ENCODE data around the gene CEP131. TPM values are rescaled to one million over a fixed set of nuclear protein-coding genes. Genes with fewer than 3 reads are reported as not detected.

Gene CEP131
- total RNA-seq, 8 experiments from 2014 or later: 5.0 to 34.3 (median 14.8) TPM

DNA sequence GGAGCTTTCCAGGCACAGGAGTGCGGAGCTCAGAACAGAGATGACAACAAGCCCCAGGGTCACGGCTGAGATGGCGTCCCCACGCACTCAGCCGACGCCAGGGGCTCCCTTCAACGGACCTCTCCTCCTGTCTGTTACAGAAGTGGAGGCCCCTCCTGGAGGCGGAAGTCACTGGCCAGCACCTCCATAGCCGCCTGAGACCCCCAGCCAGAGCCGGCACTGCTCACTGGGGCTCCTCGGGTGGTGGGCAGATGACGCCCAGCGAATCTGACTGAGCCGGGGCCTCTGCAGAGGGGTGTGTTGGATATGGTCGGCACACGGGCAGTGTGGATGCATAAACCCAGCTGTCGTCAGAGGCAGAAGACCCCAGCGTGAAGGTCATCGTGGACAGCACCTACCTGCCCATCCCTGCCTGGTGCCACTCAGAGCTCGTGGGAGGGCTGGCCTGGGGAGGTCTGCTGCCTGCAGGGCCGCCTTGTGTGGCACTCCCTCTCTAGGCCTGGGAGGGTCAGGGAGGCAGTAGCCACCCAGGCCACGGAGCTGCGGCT, 36.4 kb upstream of the CEP131 start:
- no peak overlapping the region for H3K27ac ChIP-seq
- H3K4me1 ChIP-seq (replicated peaks in 1 of 2): peaks cover 10 to 22% of the 10 kb centered on the region in 2 donors
- ATAC-seq (replicated peaks in 6 of 8): no peak
- in situ Hi-C loops (cut with MboI; ENCODE audit: low pct_unique_long_range_greater_than_20kb in 2 of 9, low sequenced_read_pairs in 9 of 9, unreplicated experiment in 9 of 9): loop anchor here in 4 of 9 experiments (10.0 to 25.0 kb wide), 3 partner anchors 226 to 253 kb away; partner anchors contain the start of gene ACTG1 (in 1 of the 4)
- WGBS, 10 experiments: 96 to 100% (median 100%) methylated on average over 3 to 9 of the region's 23 CpGs; no CpG with 5 or more reads in 7 of the 10 experiments
- H3K4me3 ChIP-seq: no peak overlapping the region

DNA sequence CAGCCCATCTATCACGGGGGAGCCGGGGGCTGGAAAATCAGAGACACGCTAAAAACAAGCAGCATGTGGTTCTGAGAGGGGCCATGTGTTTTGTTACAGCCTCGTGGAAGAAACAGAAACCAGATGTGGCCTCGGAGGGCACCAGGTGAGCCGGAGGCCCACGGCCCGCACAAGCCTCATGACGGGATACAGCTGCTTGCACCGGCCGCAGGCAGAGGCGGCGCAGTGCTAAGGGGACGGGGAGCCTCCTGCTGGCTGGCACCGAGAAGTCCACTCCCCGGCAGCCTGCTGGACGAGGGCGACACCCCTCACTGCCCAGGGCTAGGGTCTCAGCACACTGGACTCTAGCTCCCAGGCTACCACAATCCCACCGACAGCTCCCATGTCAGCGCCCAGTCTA, 35.5 kb upstream of the CEP131 start:
- WGBS, 10 experiments: 62 to 77% (median 66%) methylated on average over 6 to 15 of the region's 20 CpGs; no CpG with 5 or more reads in 7 of the 10 experiments
- H3K4me3 ChIP-seq: no peak overlapping the region
- peak in 3 of 8 experiments; percentile 36 to 47 (median 43) for ATAC-seq (replicated peaks in 6 of 8)
- H3K4me1 ChIP-seq (replicated peaks in 1 of 2): peaks cover 13 to 26% of the 10 kb centered on the region in 2 donors
- in situ Hi-C loops (cut with MboI; ENCODE audit: low pct_unique_long_range_greater_than_20kb in 2 of 9, low sequenced_read_pairs in 9 of 9, unreplicated experiment in 9 of 9): loop anchor here in 4 of 9 experiments (10.0 to 25.0 kb wide), 3 partner anchors 227 to 254 kb away; partner anchors contain the start of gene ACTG1 (in 1 of the 4)
- H3K27ac ChIP-seq: peak overlapping the region in 1 of 2 donors; percentile 5

DNA sequence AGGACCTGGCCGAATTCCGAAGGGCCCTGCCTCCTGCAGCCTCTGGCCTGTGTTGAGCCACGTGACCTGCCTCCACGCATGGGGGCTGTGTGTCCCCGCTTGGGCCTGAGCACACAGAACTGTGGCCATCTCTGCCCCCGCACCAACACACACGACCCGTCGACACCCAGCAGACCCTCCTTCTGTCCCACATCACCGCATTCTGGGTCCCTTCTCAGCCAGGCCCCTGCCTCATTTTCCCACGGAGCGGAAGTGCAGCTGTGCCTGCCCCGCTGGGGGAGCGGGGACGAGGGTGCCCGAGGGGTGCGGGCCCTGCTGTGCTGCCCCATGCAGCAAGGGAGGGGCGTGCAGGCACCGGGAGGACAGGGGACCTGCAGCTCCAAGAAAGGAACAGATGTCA, 34.8 kb upstream of the CEP131 start:
- ATAC-seq (replicated peaks in 6 of 8): no peak
- in situ Hi-C loops (cut with MboI; ENCODE audit: low pct_unique_long_range_greater_than_20kb in 2 of 9, low sequenced_read_pairs in 9 of 9, unreplicated experiment in 9 of 9): loop anchor here in 4 of 9 experiments (10.0 to 25.0 kb wide), 3 partner anchors 227 to 255 kb away; partner anchors contain the start of gene ACTG1 (in 1 of the 4)
- Histone ChIP-seq H3K4me3 (no peak overlapping the region), H3K4me1 (replicated peaks in 1 of 2) (peaks cover 20 to 34% of the 10 kb centered on the region in 2 donors), H3K27ac (peak overlapping the region in 1 of 2 donors; percentile 5)
- 80 to 100% (median 93%) methylated on average over 1 to 8 of the region's 19 CpGs; no CpG with 5 or more reads in 3 of the 10 experiments for WGBS, 10 experiments

DNA sequence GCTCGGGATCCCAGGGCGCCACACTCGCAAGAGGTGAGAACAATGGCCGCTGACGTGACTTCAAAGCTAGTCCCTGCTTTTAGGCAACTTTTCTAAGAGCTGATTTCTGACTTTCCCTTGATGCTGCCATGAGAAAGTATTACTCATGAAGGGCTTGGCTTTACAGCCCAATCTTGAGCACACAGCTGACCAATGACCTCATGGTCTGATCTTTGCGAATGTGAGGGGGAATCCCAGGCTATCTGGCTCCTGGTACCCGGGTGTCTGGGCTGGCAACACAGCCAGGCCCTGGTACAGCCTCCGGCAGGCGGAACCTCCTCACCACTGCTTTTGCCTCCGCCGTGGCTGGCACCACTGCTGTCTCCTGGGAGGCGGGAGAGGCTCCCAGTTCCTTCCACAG, 33.9 kb upstream of the CEP131 start:
- Histone ChIP-seq H3K4me3 (no peak overlapping the region), H3K4me1 (replicated peaks in 1 of 2) (peaks cover 29 to 43% of the 10 kb centered on the region in 2 donors), H3K27ac (no peak overlapping the region)
- WGBS, 10 experiments: 0 to 100% (median 93%) methylated on average over 1 to 9 of the region's 12 CpGs; no CpG with 5 or more reads in 3 of the 10 experiments
- in situ Hi-C loops (cut with MboI; ENCODE audit: low pct_unique_long_range_greater_than_20kb in 2 of 9, low sequenced_read_pairs in 9 of 9, unreplicated experiment in 9 of 9): loop anchor here in 4 of 9 experiments (10.0 to 25.0 kb wide), 3 partner anchors 228 to 256 kb away; partner anchors contain the start of gene ACTG1 (in 1 of the 4)
- ATAC-seq (replicated peaks in 6 of 8): no peak

DNA sequence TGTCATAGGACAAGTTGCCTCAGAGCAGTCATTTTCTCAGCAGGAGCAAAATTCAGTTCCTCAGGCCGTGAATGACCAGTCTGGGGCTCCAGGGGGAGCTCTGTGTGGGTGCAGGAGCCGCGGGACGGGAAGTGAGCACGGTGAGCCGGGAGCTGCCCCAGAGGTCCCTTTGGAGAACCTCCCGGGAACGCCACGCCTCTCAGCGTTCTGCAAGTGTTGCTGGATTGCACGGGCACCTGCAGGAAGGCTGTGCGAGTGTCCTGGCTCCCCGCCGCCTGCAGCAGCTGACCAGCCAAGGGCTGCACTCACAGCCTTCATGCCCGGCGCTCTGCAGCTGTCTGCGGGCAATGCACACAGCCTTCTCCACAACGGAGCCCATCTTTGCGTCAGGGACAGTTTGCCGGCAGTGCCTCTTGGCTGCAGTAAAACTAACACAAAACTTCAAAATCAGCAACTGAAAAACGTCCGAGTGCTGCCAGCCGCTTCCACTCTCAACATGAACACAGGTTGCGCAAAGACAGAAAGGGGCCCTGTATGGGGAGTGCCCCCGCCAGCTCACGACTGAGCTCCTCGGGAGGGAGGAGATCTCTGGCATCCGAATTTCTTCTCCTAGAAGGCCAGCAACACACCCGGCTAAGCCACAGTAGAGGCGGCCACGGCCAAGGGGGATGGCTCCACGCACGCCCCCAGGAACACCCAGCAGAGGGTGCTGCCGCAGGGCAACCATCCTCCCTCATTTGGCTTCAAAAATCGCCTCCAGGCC, 32.4 kb upstream of the CEP131 start:
- Histone ChIP-seq H3K4me3 (no peak overlapping the region), H3K27ac (peak overlapping the region in 1 of 2 donors; percentile 39), H3K4me1 (replicated peaks in 1 of 2) (peaks cover 38 to 54% of the 10 kb centered on the region in 2 donors)
- peak; percentile 30 to 73 (median 49) for ATAC-seq (replicated peaks in 6 of 8)
- in situ Hi-C loops (cut with MboI; ENCODE audit: low pct_unique_long_range_greater_than_20kb in 2 of 9, low sequenced_read_pairs in 9 of 9, unreplicated experiment in 9 of 9): loop anchor here in 4 of 9 experiments (10.0 to 25.0 kb wide), 3 partner anchors 230 to 257 kb away; partner anchors contain the start of gene ACTG1 (in 1 of the 4)
- WGBS, 10 experiments: 7 to 60% (median 32%) methylated on average over 3 to 6 of the region's 35 CpGs; no CpG with 5 or more reads in 3 of the 10 experiments

DNA sequence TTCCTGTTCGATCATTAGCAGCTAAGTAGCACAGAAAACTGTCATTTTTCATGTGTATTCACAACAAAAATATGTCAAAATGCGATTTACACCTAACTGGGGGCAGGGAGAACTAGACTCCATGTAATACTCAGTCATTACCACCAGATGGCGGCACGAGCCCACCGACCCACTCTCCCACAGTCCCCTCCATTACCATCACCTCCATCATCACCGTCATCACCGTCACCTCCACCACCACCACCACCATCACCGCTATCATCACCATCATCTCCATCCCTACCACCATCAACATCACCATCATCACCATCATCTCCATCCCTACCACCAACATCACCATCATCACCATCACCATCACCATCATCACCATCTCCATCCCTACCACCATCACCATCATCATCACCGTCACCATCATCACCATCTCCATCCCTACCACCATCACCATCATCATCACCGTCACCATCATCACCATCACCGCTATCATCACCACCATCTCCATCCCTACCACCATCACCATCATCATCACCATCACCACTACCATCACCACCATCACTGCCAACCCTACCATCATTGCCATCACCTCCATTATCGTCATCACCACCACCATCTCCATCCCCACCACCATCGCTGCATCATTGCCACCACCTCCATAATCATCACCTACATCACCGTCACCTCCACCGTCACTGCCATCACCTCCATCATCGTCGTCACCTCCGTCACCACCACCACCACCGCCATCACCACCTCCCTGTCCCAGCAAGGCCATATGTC, 30.8 kb upstream of the CEP131 start:
- Histone ChIP-seq H3K4me3 (no peak overlapping the region), H3K4me1 (replicated peaks in 1 of 2) (peaks cover 38 to 53% of the 10 kb centered on the region in 2 donors), H3K27ac (peak overlapping the region; percentile 30 to 64)
- WGBS, 10 experiments: 34 to 100% (median 62%) methylated on average over 1 to 17 of the region's 19 CpGs
- ATAC-seq (replicated peaks in 6 of 8): peak in 4 of 8 experiments; percentile 12 to 28 (median 14)
- in situ Hi-C loops (cut with MboI; ENCODE audit: low pct_unique_long_range_greater_than_20kb in 2 of 9, low sequenced_read_pairs in 9 of 9, unreplicated experiment in 9 of 9): loop anchor here in 4 of 9 experiments (10.0 to 25.0 kb wide), 3 partner anchors 231 to 259 kb away; partner anchors contain the start of gene ACTG1 (in 1 of the 4)

DNA sequence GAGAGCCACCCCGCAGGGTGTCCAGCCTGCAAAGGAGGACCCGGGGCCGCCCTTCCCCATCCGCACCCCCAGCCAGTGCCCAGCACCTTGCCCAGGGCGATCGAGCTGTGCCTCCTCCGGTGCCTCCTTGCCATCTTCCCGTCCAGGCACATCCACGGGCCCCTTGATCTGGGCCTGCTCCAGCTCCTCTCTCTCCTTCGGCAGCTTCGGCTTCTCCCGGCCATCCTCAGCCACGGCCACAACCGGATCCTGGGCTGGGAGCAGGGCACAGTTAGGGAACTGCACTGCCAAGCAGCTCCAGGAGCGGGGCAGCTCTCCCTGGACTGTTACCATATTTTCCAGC, 30.2 kb upstream of the CEP131 start:
- WGBS, 10 experiments: 0 to 96% (median 41%) methylated on average over 1 to 8 of the region's 15 CpGs; no CpG with 5 or more reads in 4 of the 10 experiments
- Histone ChIP-seq H3K4me3 (no peak overlapping the region), H3K27ac (peak overlapping the region; percentile 30 to 64), H3K4me1 (replicated peaks in 1 of 2) (peaks cover 38 to 49% of the 10 kb centered on the region in 2 donors)
- peak in 1 of 8 experiments; percentile 3 for ATAC-seq (replicated peaks in 6 of 8)
- in situ Hi-C loops (cut with MboI; ENCODE audit: low pct_unique_long_range_greater_than_20kb in 2 of 9, low sequenced_read_pairs in 9 of 9, unreplicated experiment in 9 of 9): loop anchor here in 4 of 9 experiments (10.0 to 25.0 kb wide), 3 partner anchors 232 to 259 kb away; partner anchors contain the start of gene ACTG1 (in 1 of the 4)

DNA sequence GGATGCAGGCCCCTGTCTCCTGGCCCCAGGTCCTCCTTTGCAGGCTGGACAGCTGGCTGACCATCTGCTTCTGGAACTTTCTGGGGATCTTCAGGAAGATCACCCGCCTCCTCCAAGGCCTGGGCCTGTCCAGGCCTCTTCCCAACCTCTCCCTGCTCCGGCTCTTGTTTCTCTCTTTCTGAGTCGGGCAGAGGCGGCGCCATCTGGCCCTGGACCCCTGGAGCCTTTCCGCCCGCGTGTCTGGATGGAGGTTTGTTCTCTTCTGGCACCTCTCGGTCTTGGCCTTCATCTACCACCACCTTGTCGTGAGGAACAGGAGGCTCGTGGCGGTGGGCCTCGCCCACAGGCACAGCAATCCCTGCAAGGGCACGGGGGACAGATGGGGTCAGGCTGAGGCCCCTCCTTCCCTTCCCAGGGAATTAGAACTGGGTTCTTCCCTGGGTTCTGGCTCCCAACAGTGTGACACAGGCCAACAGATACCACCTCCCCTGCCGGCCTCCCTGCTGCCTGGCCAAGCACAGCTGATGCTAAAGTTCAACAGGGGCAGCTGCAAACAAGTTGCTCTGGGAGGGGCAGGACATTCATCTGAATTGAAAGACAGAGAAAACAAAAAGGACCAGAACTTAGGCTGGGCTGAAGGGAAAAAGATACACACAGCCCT, 29.7 kb upstream of the CEP131 start:
- in situ Hi-C loops (cut with MboI; ENCODE audit: low pct_unique_long_range_greater_than_20kb in 2 of 9, low sequenced_read_pairs in 9 of 9, unreplicated experiment in 9 of 9): loop anchor here in 4 of 9 experiments (10.0 to 25.0 kb wide), 3 partner anchors 232 to 260 kb away; partner anchors contain the start of gene ACTG1 (in 1 of the 4)
- peak in 5 of 8 experiments; percentile 6 to 20 (median 13) for ATAC-seq (replicated peaks in 6 of 8)
- peaks cover 38 to 44% of the 10 kb centered on the region in 2 donors for H3K4me1 ChIP-seq (replicated peaks in 1 of 2)
- peak overlapping the region; percentile 64 to 77 for H3K27ac ChIP-seq
- H3K4me3 ChIP-seq: no peak overlapping the region
- WGBS, 10 experiments: 80% methylated on average over 1 of the region's 15 CpGs; no CpG with 5 or more reads in 9 of the 10 experiments

DNA sequence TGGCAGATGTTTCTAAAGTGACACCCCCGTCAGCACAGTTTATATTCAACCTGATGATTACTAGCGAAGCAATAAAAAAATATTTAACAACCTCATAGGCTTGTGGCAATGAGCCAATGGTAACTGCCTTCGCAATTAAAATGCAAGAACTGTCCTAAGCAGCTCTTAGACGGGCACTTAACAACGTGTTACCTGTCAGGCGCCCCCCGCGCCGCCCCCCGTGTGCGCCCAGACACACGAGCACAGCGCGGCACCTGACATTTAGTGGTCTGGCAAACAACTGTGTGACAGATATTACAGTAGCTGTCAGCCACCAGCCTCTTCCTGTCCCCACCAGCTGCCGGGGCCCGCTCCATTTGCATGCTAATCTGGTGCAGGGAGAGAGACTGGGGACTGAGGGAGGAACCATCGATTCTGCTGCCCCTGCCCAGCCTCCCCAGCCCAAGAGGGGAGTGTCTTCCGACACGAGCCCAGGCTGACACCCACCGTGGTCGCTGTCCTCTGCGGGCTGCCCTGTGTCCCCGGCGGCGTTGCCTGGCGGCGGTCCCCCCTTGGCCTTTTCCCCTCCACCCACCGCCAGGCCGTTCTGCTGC, 29.0 kb upstream of the CEP131 start:
- peak in 7 of 8 experiments; percentile 5 to 81 (median 73) for ATAC-seq (replicated peaks in 6 of 8)
- H3K4me1 ChIP-seq (replicated peaks in 1 of 2): peaks cover 38 to 44% of the 10 kb centered on the region in 2 donors
- H3K27ac ChIP-seq: peak overlapping the region; percentile 64 to 77
- 0 to 86% (median 52%) methylated on average over 1 to 10 of the region's 29 CpGs; no CpG with 5 or more reads in 3 of the 10 experiments for WGBS, 10 experiments
- H3K4me3 ChIP-seq: no peak overlapping the region
- in situ Hi-C loops (cut with MboI; ENCODE audit: low pct_unique_long_range_greater_than_20kb in 2 of 9, low sequenced_read_pairs in 9 of 9, unreplicated experiment in 9 of 9): loop anchor here in 4 of 9 experiments (10.0 to 25.0 kb wide), 3 partner anchors 233 to 260 kb away; partner anchors contain the start of gene ACTG1 (in 1 of the 4)

DNA sequence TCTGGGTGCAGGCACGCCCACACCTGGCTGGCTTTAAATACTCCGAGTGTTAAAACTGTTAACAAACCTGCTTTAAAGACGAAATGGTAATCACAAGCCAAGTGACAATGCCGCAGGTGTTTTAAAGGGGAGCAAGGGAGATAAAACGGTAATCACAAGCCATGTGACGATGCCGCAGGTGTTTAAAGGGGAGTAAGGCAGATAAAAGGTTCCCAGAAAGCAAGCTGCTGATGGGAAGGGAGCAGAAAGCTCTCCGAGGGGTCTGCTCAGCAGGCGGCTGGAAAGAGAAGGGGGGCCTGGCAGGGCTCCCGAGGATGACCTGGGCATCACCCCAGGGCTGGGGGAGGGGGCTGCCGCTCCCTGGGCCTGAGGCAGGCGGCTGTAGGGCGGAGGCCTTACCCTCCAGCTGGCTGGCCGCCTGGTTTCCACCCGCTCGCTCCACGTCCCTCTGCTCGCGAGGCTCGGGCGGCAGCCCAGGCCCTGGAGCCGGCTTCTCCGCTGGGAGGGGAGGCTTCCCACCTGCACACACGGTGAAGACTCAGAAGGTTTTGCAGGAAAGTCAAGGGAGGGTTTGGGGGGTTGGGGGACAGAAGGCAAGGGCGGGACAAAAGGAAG, 28.4 kb upstream of the CEP131 start:
- ATAC-seq (replicated peaks in 6 of 8): peak in 7 of 8 experiments; percentile 21 to 66 (median 44)
- in situ Hi-C loops (cut with MboI; ENCODE audit: low pct_unique_long_range_greater_than_20kb in 2 of 9, low sequenced_read_pairs in 9 of 9, unreplicated experiment in 9 of 9): loop anchor here in 4 of 9 experiments (10.0 to 25.0 kb wide), 3 partner anchors 234 to 261 kb away; partner anchors contain the start of gene ACTG1 (in 1 of the 4)
- Histone ChIP-seq H3K4me3 (no peak overlapping the region), H3K27ac (peak overlapping the region; percentile 64 to 77), H3K4me1 (replicated peaks in 1 of 2) (peaks cover 38 to 44% of the 10 kb centered on the region in 2 donors)
- 45 to 100% (median 90%) methylated on average over 1 to 12 of the region's 25 CpGs; no CpG with 5 or more reads in 3 of the 10 experiments for WGBS, 10 experiments
